ENCODE results near the gene EML2.

The EML2 gene

GRCh38 chr19:45560038-45560437 lies 79.2 kb downstream of the EML2 start:
- H2AFZ ChIP-seq (ENCODE audit: low read length), result no peak overlapping the region
- TF ChIP-seq, protein P1, sequence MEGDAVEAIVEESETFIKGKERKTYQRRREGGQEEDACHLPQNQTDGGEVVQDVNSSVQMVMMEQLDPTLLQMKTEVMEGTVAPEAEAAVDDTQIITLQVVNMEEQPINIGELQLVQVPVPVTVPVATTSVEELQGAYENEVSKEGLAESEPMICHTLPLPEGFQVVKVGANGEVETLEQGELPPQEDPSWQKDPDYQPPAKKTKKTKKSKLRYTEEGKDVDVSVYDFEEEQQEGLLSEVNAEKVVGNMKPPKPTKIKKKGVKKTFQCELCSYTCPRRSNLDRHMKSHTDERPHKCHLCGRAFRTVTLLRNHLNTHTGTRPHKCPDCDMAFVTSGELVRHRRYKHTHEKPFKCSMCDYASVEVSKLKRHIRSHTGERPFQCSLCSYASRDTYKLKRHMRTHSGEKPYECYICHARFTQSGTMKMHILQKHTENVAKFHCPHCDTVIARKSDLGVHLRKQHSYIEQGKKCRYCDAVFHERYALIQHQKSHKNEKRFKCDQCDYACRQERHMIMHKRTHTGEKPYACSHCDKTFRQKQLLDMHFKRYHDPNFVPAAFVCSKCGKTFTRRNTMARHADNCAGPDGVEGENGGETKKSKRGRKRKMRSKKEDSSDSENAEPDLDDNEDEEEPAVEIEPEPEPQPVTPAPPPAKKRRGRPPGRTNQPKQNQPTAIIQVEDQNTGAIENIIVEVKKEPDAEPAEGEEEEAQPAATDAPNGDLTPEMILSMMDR (IDR thresholded peaks at IDR 0.05; ENCODE audit: low read length), result no peak
- TF ChIP-seq EZH2phosphoT487 (IDR thresholded peaks at IDR 0.05; ENCODE audit: low read length) (no peak), EZH2 (optimal IDR thresholded peaks at IDR 0.05; ENCODE audit: low read depth, low read length) (no peak)
- DNase-seq, result no peak
- H3K4me1 ChIP-seq (ENCODE audit: low read length), result peaks cover 6% of the 10 kb centered on the region
- no peaks in the 10 kb centered on the region for H3K27me3 ChIP-seq (replicated peaks; ENCODE audit: insufficient read depth, low read length)
- H3F3A ChIP-seq (ENCODE audit: insufficient read depth, low read length), result peaks cover 13% of the 10 kb centered on the region
- no peak overlapping the region for H3K9ac ChIP-seq (ENCODE audit: low read length)
- no peaks in the 10 kb centered on the region for H3K9me2 ChIP-seq (replicated peaks; ENCODE audit: insufficient read depth, low read length)
- H3K79me2 ChIP-seq (ENCODE audit: low read length), result peaks cover 21% of the 10 kb centered on the region
- no peak overlapping the region for H3K4me3 ChIP-seq (ENCODE audit: low read length)
- no peaks in the 10 kb centered on the region for H3K36me3 ChIP-seq (replicated peaks; ENCODE audit: insufficient read depth, low read length)
- no peaks in the 10 kb centered on the region for H4K20me1 ChIP-seq (ENCODE audit: insufficient read depth, low read length)
- H3K4me2 ChIP-seq (ENCODE audit: low read depth, low read length), result no peak overlapping the region
- H3K27ac ChIP-seq (ENCODE audit: low read length), result no peak overlapping the region
- H3K9me3 ChIP-seq (replicated peaks; ENCODE audit: insufficient read depth, low read length), result no peaks in the 10 kb centered on the region
